NCI-H69 (cell line): ENCODE measurements around the gene DLST.

Experiments
- DNase-seq: peaks from one replicate; lab custom pipeline; 2025; lab: John Stamatoyannopoulos, UW

DLST gene

DNA sequence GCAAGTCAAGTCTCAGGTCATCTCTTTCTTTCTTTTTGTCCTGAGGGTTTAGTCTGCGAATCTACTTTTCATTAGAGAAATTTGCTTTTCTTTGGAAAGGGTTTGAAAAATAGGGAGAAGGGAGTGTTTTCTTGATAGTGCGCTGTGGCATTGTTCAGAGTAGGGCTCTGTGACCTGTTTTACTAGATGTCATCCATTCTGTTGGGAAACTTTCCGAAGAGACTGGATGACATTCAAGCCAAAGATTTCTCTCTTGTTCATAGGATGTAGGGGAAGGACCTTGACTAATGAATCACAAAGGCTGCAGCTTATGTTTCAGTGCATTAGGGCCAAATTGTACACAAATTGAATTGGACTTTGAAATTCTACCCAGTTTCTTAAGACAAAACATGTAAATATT lies 14.7 kb downstream of the DLST start:
- DNase-seq, result no peak

DNA sequence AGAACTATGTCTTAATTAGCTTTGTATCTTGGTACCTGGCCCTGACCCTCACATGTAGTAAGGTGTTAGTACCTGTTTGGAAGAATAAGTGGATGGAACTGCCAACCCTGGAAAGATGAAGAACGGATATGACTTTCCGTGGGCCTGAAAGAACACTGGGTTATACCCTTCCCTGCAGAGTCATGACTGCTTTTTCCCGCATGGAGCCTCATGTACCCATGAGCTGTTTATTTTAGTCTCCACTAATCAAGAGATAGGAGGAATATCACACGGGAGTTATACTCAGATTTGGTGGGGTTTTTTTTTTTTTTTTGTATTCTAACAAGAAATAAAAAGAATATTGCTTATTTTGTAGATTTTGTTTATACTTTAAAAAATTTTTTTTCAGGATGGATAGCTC lies 15.9 kb downstream of the DLST start:
- no peak for DNase-seq

DNA sequence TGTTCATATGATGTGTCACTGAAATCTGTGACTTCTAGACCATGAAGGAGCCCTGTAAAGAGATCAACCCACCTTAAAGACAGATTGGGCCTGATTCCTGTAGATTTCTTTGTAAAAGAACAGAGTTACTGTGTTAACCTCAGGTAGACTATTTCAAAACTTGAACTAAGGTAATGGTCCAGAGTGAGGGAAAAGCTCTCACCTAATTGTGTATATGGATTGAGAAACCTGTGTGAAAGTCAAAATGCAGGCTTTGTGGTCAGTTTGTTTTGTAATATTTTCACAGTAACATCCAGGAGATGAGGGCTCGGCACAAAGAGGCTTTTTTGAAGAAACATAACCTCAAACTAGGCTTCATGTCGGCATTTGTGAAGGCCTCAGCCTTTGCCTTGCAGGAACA lies 16.4 kb downstream of the DLST start:
- no peak for DNase-seq

GRCh38 chr14:74898694-74899093 lies 17.0 kb downstream of the DLST start:
- DNase-seq, result no peak

GRCh38 chr14:74902941-74903705 lies 21.4 kb downstream of the DLST start:
- DNase-seq, result no peak

DNA sequence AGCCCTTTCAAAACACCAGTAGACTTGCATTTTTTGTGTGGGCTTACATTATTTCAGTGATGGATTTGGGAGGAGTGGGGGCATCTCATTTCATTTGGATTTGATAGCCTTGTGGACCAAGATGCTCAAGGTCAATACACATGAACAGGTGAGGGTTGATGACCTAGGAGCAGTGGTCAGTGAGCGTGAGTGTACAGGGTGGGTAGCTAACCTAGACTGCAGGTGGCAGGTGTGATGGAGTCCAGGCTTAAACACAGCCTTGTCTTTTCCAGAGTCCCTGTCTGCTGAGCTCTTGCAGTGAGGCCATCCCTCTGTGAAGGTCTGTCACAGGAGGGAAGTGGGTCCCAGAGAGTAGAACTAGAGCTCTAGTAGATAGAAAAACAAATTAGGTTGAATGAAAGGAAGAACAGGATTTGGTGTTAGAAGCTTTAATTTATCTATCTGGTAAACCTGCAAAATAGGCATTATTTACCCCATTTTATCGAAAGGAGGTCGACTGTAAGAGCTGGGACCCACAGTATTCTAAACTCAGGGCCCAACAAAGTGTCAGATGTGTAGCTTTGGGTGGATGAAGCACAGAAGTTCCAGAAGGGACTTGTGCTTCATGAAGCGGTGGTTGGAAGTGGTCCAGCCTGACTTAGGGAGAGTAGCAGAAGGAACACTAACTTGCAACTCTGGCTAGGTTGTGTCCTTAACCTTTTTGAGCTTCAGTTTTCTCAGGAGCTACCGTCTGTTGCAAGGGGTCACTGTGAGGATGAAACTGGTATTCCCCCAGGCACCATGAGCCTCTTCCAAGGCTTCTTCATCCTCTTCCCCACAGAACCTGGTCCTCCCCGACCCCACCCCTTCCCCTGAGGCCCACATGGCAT lies 23.2 kb downstream of the DLST start:
- no peak for DNase-seq

DNA sequence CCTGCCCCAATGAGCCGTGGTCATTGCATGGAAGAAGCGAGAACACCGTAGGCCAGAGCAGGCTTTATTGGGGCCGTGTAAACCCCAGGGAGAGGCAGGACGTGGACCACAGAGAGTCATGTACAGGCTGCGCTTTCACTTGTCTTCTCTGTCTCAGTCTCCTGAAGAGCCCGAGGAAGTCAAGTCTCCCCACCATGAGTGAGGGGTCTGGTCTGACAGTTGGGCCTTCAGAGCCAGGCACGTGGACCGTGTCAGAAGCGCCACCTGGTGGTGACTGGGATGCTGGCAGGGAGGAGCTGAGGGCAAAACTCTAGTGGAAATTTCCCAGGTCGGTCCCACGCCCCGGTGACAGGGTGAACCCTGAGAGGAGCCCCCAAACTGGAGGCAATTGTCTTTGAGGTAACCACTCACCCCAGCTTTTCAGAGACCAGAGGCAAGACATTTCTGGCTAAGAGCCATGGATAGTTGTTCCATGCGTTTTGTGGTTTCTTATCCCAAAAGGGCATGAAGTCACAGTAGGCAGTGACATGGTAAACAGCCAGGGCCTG lies 24.0 kb downstream of the DLST start:
- DNase-seq, result peak; percentile 69

- DNase-seq, result no peak
These were observed 25.3 kb downstream of the DLST start for GRCh38 chr14:74906925-74907521.

DNA sequence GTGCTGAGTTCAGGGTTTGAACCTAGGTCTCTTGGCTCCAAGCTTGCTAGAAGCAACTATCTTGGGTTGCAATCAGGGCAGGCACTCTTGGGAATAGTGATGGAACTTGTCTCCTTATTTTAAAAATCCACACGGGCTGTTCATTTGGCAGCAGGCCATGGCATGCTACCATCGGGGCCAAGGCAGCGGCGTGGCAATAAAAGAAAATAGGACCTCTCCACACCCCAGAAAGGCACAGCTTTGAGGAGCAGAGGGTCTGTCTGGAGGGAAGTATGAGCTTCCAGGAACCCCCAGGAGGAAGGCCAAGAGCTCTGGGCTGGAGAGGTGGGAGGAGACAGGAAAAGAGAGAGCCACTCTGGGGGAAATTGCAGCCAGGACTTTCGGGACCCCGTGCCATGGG lies 26.0 kb downstream of the DLST start:
- no peak for DNase-seq

GRCh38 chr14:74908861-74909341 lies 27.2 kb downstream of the DLST start:
- no peak for DNase-seq

DNA sequence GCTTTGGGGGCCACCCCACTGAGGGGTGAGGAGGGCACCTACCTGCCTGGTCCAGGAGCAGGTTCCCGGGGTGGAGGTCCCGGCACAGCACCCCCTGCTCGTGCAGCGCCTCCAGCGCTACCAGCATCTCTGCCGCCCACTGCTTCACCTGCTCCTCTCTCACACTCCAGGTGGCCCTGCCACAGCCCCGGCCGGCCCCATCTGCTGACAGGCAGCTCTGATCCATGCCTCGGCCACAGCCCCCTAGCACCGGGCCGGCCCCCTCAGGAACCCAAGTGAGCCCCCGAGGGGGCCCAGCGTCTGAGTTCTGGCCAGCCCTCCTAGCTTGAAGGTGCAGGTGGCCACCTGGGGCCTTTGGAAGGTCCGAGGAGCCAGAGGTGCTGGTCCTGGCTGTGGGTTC lies 27.8 kb downstream of the DLST start:
- no peak for DNase-seq

- no peak for DNase-seq
These were observed 28.2 kb downstream of the DLST start for GRCh38 chr14:74909911-74910310.

DNA sequence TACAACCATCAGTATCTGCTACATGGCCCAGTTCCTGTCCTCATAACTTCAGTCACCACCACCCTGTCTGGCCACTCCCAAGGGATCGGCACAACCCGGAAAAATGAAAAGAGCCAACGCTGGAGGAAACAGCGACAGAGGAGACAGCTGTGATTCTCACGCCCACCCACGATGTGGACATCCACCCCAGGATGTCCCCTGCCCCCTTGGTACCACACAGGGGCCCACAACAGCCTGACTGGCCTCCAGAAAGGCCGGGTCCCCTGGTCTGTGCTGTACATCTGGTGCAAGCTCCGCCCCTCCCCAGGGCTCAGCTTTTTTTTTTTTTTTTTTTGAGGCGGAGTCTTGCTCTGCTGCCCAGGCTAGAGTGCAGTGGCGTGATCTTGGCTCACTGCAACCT lies 28.8 kb downstream of the DLST start:
- no peak for DNase-seq

DNA sequence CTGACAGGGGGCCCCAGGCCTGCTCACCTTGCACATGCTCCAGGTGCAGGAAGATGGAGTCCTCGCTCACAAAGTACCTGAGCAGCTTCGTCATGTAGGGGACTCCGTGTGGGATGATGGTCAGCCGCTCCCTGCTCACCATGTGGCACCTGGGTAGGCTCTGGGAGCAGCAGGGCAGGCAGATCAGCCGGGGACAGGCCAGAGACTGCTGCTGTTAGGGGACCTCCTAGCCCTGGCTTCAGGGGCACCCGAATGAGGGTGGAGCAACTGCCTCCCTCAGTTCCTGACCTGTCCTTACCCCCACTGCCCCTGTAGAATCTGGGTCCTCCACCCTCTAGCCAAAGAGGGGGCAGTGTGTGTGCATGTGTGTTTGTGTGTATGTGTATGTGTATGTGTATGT lies 29.5 kb downstream of the DLST start:
- no peak for DNase-seq

GRCh38 chr14:74911704-74912103 lies 30.0 kb downstream of the DLST start:
- DNase-seq, result no peak

GRCh38 chr14:74912111-74912510 lies 30.4 kb downstream of the DLST start:
- DNase-seq, result no peak

GRCh38 chr14:74912801-74913200 lies 31.1 kb downstream of the DLST start:
- no peak for DNase-seq

GRCh38 chr14:74913393-74913910 lies 31.7 kb downstream of the DLST start:
- no peak for DNase-seq

DNA sequence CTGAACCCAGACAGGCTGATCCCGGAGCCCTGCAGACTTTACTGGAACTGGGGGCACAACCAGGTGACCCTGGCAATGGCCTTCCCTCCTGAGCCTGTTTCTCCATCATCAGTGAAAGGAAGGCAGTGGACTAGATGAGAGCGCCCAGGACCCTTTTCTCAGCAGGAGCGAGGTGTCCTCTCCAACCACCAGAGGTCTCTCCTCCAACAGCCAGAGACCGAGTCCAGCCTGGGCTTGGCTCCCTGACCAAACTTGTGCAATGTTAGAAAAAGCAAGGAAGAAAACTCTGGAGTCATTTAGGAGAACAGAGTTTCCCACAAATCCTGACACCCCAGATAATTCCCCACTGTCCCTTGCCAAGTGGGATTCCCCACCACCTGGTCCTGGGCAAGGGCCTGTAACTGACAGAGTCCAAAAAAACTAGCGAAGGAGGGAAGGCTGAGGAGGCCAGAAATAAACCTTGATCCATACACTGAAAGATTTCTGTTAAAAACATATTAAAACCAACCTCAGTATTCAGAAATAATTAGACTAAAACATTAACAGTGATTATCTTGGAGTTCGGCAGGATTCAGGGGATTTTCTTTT lies 32.4 kb downstream of the DLST start:
- peak; percentile 41 for DNase-seq

- DNase-seq, result no peak
These were observed 33.7 kb downstream of the DLST start for GRCh38 chr14:74915426-74915825.

DNA sequence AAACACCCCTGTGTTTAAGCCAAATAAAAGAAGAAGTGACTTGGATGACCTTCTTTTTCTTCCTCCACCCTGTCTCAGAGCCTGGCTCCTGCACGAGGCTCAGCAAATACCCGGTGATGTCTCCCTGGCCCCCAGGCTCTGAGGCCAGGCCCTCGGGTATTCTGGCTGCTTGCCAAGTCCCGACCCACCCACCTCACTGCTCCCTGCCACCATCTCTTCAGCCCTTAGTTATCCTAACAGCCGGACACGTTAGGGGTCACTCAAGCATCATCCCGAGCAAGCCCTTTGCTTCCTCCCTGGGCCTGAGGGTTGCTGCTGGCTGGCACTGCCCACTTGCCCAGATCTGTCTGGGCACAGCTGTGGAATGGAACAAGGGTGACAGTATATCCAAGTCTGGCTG lies 34.1 kb downstream of the DLST start:
- no peak for DNase-seq

- DNase-seq, result no peak
These were observed 35.4 kb downstream of the DLST start for GRCh38 chr14:74917178-74917543.
